DOHH2 (cell line): Measurements from ENCODE around the gene ANO6.

Source experiments
- H3F3A ChIP-seq: fragments of 200-600 bp; sonication (generic), shearing (Covaris generic); 2 replicates; pipeline ENCODE4 v1.6.0; 2016; ENCODE audit warnings: antibody characterized with exemption, mild to moderate bottlenecking; ENCODE audit not compliant: control insufficient read depth, insufficient read depth
- H3K27ac ChIP-seq: fragments of 200-600 bp; sonication (generic); 2 replicates; pipeline ENCODE4 v1.5.1; 2014; ENCODE audit warnings: low read depth, mild to moderate bottlenecking, low read length, moderate library complexity
- H3K27me3 ChIP-seq: fragments of 200-600 bp; sonication (generic); 2 replicates; pipeline ENCODE4 v1.6.1; 2014; ENCODE audit warnings: mild to moderate bottlenecking, low read length, mixed read lengths; ENCODE audit not compliant: control insufficient read depth
- H3K36me3 ChIP-seq: fragments of 200-600 bp; sonication (generic); 2 replicates; pipeline ENCODE4 v1.6.1; 2014; ENCODE audit warnings: mild to moderate bottlenecking, low read length, moderate library complexity, mixed read lengths; ENCODE audit not compliant: control insufficient read depth
- H3K4me1 ChIP-seq: fragments of 200-600 bp; sonication (generic); 2 replicates; pipeline ENCODE4 v1.6.1; 2014; ENCODE audit warnings: mild to moderate bottlenecking, low read length, mixed read lengths; ENCODE audit not compliant: control insufficient read depth
- H3K4me2 ChIP-seq: fragments of 200-600 bp; sonication (generic); 2 replicates; pipeline ENCODE4 v1.6.0; 2014; ENCODE audit warnings: mild to moderate bottlenecking, low read length, moderate library complexity
- H3K4me3 ChIP-seq: fragments of 200-600 bp; sonication (generic); 2 replicates; pipeline ENCODE4 v1.5.1; 2014; ENCODE audit warnings: mild to moderate bottlenecking, low read length, mixed read lengths
- H3K79me2 ChIP-seq: fragments of 200-600 bp; sonication (generic); 2 replicates; pipeline ENCODE4 v1.6.1; 2014; ENCODE audit warnings: mild to moderate bottlenecking, low read length, mixed read lengths; ENCODE audit not compliant: control insufficient read depth
- H3K9me2 ChIP-seq: fragments of 200-600 bp; sonication (generic); replicated peaks from 2 replicates; pipeline ENCODE4 v1.6.1; 2014; ENCODE audit warnings: mild to moderate bottlenecking, low read length, mixed read lengths; ENCODE audit not compliant: control insufficient read depth
- H3K9me3 ChIP-seq: fragments of 200-600 bp; sonication (generic); 2 replicates; pipeline ENCODE4 v1.6.1; 2014; ENCODE audit warnings: antibody characterized with exemption, low read length, mixed read lengths; ENCODE audit not compliant: control insufficient read depth, insufficient read depth
- H4K20me1 ChIP-seq: fragments of 200-600 bp; sonication (generic); 2 replicates; pipeline ENCODE4 v1.6.0; 2014; ENCODE audit warnings: low read depth, mild to moderate bottlenecking, antibody characterized with exemption, low read length, moderate library complexity; ENCODE audit not compliant: control insufficient read depth, insufficient read depth
- EZH2phosphoT487 ChIP-seq: fragments of 200-600 bp; sonication (generic); IDR thresholded peaks from 2 replicates; pipeline ENCODE4 v1.6.1; 2017; ENCODE audit warnings: borderline replicate concordance, mild to moderate bottlenecking, antibody characterized with exemption, low read length, moderate library complexity, mixed read lengths
- TF ChIP-seq, protein P1 (sequence below): fragments of 200-600 bp; sonication (generic); IDR thresholded peaks from one replicate; pipeline ENCODE4 v1.5.1; 2014; ENCODE audit warnings: antibody characterized with exemption, mild to moderate bottlenecking, low read depth, low read length; ENCODE audit not compliant: poor library complexity, severe bottlenecking

ANO6 gene

GRCh38 chr12:45248095-45248494 is 32.2 kb downstream of the ANO6 start:
- no peaks in the 10 kb centered on the region for H3F3A ChIP-seq
- H3K9me2 ChIP-seq = no peaks in the 10 kb centered on the region
- H3K4me1 ChIP-seq = no peaks in the 10 kb centered on the region
- no peaks in the 10 kb centered on the region for H3K36me3 ChIP-seq
- no peak overlapping the region for H3K4me2 ChIP-seq
- H3K27ac ChIP-seq = no peak overlapping the region
- TF ChIP-seq EZH2phosphoT487 = no peak
- TF ChIP-seq, protein P1, sequence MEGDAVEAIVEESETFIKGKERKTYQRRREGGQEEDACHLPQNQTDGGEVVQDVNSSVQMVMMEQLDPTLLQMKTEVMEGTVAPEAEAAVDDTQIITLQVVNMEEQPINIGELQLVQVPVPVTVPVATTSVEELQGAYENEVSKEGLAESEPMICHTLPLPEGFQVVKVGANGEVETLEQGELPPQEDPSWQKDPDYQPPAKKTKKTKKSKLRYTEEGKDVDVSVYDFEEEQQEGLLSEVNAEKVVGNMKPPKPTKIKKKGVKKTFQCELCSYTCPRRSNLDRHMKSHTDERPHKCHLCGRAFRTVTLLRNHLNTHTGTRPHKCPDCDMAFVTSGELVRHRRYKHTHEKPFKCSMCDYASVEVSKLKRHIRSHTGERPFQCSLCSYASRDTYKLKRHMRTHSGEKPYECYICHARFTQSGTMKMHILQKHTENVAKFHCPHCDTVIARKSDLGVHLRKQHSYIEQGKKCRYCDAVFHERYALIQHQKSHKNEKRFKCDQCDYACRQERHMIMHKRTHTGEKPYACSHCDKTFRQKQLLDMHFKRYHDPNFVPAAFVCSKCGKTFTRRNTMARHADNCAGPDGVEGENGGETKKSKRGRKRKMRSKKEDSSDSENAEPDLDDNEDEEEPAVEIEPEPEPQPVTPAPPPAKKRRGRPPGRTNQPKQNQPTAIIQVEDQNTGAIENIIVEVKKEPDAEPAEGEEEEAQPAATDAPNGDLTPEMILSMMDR = no peak
- H3K4me3 ChIP-seq = no peak overlapping the region
- H3K27me3 ChIP-seq = no peaks in the 10 kb centered on the region
- H3K79me2 ChIP-seq = peaks cover 27% of the 10 kb centered on the region
- no peaks in the 10 kb centered on the region for H4K20me1 ChIP-seq
- H3K9me3 ChIP-seq = no peaks in the 10 kb centered on the region

DNA sequence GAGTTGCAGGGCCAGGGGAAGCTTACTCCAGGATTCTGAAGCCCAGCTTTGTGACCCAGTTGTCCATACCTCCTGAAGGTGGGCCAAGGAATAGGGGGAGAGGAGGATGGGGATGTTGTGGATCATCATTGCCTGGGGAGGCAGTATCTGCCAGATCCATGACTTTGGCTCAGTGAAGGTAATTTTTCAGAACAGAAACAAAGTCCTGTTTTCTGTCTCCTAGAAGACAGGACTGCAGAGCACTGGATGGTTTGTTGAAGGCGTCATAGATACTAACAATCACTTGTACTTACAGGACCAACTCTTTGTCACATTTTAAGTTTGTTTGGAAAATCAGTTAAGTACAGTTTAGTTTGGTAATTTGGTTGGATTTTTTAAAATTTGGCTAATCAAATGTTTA is 38.4 kb downstream of the ANO6 start:
- Histone ChIP-seq H3F3A (no peaks in the 10 kb centered on the region), H3K79me2 (peaks cover 24% of the 10 kb centered on the region), H3K9me2 (no peaks in the 10 kb centered on the region), H3K4me1 (peaks cover 22% of the 10 kb centered on the region), H3K36me3 (no peaks in the 10 kb centered on the region), H4K20me1 (peaks cover 6% of the 10 kb centered on the region; the same call in 1 of the 2 replicates), H3K4me2 (no peak overlapping the region), H3K9me3 (no peaks in the 10 kb centered on the region), H3K4me3 (no peak overlapping the region), H3K27me3 (no peaks in the 10 kb centered on the region), H3K27ac (no peak overlapping the region)
- TF ChIP-seq, protein P1 = no peak
- TF ChIP-seq EZH2phosphoT487 = no peak

GRCh38 chr12:45256721-45257120 is 40.8 kb downstream of the ANO6 start:
- Histone ChIP-seq H3K9me3 (no peaks in the 10 kb centered on the region), H3K4me2 (peak overlapping the region; percentile 60), H3K4me3 (no peak overlapping the region; the same call in 1 of the 2 replicates), H3F3A (no peaks in the 10 kb centered on the region), H3K27ac (no peak overlapping the region), H3K9me2 (no peaks in the 10 kb centered on the region), H3K36me3 (no peaks in the 10 kb centered on the region), H3K27me3 (no peaks in the 10 kb centered on the region), H4K20me1 (peaks cover 6% of the 10 kb centered on the region; the same call in 1 of the 2 replicates), H3K79me2 (peaks cover 24% of the 10 kb centered on the region), H3K4me1 (peaks cover 22% of the 10 kb centered on the region)
- no peak for TF ChIP-seq EZH2phosphoT487
- TF ChIP-seq, protein P1 = no peak
